Activated T-helper 1 cell treated with anti-CD3 and anti-CD28 coated beads, Interleukin-2, amount 50 U/mL, for 16 hours (primary cell): ENCODE data around the gene ARF6.
A peak's percentile ranks its signal among the peaks of the same experiment; 100 is the strongest.
"Not testable (repeated sequence)": the region's sequence is repeated elsewhere in the genome, so short reads cannot be mapped to it uniquely, and the experiment has no call there.

Source experiments
- DNase-seq, 2 donors: peaks; one replicate each; pipeline ENCODE4 v3.0.0-alpha.2; 2020; ENCODE audit warnings: low read depth in 1 of 2, low spot score in 1 of 2

ARF6 gene

DNA sequence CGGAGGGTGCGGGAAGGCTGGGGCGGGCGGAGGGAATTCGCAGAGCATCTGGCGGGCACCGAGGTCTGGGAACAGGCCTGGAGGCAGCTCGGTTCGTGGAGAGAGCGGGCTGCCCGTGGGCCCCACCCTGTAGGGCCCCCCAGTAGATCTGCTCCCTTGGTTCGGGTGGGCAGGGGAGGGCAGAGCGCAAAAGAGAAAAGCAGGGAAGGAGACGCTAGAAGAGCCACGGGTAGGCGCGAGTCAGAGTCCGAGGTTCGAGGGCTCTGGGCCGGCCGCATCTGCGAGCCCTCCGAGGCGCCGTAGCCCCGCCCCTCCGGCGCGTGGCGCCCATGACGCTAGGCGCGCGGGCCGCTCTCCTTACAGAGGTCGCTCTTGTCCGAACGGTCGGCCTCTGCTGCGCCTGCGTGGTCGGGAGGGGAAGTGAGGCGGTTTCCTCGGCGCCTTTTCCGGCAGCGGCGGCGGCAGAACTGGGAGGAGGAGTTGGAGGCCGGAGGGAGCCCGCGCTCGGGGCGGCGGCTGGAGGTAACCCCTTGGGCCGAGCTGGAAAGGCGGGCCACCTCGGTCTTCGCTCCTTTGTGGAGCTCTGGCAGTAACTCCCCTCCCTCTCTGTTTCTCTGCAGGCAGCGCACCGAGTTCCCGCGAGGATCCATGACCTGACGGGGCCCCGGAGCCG lies at the start of gene ARF6:
Gene ARF6 (plus strand): TSS at position 447 of the 673 bp plus-strand sequence. CDS start 655 bp downstream, outside the sequence.
- peak; percentile 91 to 93 for DNase-seq

DNA sequence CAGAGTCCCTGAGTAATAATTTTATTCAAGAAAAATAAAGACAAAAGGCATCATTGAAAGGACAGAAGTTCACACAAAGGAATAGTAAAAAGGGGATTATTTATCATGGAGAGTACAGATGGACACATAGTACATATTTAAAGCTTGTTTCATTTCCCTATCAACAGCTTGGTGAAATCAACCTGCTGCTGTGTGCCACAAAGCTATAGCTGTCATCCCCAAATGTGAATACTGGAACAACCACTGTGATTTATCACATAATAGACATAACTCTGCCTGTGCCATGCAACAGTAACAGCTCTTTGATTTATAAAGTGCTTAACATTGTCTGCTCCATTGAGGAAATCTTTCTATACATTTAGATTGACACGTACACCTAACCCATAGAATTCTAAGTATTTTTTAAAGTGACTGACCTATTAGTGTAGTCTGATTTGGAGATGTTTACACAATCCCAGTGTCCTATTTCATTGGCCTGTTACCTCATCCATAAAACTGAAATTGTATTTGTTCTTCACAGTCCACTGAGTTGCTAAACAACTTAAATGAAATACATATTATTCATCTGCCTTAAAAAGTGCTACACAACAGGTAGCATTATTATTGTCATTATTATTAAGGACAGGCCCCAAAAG lies 43.6 kb upstream of the ARF6 start:
- DNase-seq = no peak

DNA sequence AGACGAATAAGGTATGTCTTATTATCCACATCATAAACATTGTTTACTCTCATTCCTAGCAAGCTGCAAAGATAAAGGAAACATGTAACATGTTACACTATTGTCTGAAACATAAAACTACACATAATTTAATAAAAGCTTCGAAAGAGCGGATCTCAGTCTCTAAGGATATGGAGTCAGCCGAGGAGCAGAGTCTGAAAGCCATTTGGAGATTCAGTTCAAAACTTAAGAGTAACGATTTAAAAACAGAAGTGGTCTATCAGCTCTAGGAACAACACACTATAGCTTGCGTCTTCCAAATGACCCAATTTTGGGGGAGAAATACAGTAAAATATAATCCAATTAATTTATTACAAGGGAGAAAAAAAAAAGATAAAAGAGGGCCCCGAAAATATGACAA lies 41.1 kb upstream of the ARF6 start:
- no peak for DNase-seq

DNA sequence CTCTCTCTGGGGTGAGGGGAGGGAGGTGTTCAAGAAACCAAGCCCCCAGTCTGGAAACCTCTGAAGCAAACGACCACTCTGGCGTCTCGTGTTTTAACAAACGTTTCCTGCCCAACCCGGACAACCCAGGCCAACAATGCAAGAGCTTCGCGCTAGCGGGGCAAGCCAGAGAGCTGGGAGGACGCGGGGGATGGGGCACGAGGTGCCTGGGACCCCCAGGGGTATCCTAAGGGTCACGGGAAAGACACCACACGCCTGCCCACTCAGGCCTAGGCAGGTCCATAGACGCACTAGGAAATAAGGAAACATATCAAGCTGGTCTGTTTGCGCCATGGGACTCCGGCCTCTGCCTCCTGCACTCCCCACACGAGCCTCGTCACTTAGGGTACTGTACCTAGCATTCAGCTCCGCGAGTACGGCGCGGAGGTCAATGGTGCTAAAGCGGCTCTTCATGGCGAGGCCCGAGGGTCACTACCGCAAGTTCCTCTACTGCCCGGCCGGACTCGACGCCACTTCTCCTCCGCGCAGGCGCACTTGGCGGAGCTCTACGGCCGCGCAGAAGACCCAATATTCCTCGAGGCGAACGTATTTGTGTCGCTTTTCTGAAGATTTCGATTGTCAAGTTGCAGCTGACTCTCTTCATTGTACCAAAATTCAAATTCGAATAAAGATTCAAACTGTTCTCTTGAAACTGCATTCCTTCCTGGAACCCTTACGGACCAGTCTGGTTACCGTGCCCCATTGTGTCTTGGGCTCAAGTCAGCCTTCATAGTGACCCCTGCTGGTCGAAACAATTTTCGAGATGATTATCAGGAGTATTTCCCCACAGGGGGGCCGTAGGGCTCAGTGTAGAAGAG lies 40.4 kb upstream of the ARF6 start, which contains the start of gene NEMF:
Gene NEMF (minus strand): TSS at position 488 of the 857 bp plus-strand sequence. CDS start 35 bp downstream, at position 453.
- DNase-seq = peak; percentile 51 to 59

DNA sequence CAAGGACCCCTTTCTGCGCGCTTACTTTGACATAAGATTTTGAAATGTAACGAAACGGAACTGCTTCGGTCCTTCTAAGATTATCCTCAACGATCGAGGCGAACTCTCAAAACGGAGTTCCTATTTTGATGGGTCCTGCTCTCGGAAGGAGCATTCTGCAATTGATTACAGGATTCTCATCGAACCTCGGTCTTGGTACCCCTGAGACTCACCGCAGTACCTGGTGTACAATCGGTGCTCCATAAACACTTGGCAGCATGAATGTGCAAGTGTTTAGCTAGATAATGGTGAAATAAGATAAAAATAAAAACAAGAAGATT lies 39.8 kb upstream of the ARF6 start:
- no peak for DNase-seq

DNA sequence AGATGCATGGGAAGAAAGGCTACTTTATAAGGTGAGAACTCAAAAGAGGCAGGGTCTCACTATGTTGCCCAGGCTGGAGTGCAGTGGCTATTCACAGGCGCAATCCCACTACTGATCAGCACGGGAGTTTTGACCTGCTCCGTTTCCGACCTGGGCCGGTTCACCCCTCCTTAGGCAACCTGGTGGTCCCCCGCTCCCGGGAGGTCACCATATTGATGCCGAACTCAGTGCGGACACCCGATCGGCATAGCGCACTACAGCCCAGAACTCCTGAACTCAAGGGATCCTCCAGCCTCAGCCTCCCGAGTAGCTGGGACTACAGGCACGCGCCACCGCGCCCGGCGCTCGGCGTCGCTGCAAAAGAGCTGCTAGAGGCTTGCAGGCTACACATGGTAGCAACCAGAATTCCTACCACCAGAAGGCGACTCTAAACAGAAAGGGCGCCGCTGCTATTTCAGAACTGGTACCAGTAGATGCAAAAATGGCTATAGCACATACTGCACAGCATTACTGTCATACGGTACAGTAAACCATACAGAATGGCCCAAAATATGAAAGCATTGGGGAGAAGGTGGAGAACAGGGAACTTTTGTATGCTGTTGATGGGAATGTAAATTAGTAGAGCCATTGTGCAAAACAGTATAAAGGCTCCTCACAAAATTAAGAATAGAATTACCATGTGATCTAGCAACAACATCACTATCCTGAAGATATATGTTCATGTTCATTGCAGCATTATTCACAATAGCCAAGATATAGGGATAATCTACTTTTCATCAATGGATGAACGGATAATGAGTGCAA lies 39.1 kb upstream of the ARF6 start:
- DNase-seq = peak; percentile 37 to 52

DNA sequence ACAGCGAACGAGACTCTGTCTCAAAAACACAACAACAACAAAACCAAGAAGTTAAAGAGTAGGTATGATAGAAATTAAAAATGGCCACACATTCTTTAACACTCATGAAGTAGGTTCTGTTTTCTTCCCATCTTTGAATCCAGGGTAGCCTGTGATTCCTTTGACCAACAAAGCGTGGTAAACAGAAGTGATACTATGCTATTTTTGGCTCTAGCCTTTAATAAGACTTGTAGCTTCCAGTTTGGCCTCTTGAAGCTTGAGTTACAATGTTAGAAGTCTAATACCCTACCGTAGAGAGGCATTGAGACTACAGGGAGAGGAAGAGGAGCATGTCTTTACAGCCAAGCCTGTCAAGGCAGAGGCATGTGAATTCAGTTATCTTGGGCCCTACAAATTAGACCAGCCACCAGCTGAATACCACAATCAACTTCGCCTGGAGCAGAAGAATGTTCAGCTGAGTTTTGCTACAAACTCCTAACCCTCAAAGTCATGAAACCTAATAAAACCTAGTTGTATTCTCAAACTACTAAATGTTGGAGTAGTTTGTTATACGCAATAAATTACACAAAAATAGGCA lies 35.4 kb upstream of the ARF6 start:
- DNase-seq = no peak

DNA sequence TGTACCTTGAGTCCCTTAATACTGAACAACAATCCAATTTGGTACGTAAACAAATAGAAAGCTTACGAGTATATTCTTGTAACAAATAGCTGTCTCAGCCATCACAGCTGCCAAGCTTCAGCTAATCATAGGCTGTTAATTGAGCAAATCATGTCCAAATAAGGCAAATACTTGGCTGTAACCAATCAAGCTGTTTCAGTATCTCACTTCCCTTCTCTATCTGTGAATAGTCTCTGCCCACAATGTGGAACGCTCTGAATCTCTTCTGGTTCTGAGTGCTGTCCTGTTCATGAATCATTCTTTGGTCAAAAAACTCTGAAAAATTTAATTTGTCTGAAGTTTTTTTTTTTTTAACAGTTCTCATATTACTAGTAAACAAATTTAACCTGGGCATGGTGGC lies 34.5 kb upstream of the ARF6 start:
- no peak for DNase-seq

DNA sequence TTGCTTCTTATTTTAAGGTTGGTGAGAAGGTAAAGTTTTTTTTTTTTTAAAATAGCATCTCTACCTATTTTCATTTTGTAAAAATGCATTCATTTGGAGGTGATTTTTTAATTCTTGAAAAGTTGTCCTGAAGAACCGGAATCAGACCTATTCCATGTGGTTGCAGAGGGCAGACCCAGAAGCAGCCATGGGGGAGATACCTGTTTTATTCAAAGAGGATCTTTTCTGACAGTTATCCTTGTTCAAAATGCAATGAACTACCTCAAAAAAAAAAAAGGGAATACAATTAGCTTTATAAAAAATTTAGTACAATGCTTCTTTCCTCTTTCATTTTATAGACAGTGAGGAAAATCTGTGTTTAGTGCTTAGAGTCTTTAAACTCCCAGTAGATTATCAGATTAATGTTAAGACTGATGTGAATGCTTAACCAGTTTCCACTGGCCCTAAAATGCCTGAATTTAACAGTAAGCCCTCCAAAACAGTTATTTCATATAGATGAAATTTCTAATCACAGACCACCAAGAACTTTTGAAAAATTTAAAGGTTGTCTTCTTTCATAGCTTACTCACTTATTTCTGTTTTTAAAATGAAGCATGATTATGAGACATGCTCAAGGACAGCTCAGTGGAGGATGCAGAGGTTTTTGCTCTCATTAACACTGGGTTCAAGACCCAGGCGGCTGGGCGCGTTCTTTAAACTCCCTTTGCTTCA lies 31.7 kb upstream of the ARF6 start:
- DNase-seq = no peak

DNA sequence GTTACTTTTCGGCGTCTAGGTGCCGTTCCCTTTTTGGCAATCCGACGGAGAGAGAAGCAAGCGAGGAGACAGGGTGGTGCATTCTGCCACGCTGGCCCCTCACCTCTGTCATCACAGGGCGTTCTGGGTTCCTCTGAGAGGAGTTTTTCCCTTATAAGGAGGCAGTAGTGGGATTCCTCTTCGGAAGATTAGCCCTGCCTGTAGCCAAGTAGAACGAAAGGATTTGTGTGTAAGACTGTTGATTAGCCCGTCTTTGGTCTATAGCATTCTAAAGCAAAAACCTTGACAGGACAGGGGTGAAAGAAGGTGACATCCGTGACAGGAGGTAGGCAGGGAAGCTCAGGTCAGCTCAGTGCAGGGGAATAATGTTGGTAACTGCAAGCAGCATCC lies 31.2 kb upstream of the ARF6 start:
- DNase-seq = peak; percentile 28 to 38

DNA sequence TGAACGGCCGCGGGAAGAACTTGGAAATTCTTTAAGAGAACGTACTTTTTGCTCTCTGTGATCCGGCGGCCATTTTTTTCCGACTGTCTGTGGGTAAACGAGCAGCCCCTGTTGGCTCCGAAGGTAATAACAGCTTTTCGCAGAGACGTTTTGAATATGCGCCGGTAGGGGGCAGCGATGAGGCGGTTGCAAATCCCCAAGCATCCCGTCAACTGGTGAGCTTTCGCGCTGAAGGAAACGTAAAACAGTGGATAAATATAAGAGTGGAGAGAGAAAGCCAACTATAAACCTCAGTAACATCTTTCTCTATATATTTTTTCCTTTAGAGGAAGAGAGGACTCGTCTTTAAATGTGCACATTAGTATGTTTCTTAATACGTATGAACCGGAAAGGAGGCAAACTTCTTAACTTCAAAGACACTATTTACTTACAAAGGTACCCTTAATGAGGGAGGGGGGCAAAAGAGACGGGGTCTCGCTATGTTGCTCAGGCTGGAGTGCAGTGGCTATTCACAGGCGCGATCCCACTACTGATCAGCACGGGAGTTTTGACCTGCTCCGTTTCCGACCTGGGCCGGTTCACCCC lies 30.7 kb upstream of the ARF6 start:
- DNase-seq = peak; percentile 73 to 80

DNA sequence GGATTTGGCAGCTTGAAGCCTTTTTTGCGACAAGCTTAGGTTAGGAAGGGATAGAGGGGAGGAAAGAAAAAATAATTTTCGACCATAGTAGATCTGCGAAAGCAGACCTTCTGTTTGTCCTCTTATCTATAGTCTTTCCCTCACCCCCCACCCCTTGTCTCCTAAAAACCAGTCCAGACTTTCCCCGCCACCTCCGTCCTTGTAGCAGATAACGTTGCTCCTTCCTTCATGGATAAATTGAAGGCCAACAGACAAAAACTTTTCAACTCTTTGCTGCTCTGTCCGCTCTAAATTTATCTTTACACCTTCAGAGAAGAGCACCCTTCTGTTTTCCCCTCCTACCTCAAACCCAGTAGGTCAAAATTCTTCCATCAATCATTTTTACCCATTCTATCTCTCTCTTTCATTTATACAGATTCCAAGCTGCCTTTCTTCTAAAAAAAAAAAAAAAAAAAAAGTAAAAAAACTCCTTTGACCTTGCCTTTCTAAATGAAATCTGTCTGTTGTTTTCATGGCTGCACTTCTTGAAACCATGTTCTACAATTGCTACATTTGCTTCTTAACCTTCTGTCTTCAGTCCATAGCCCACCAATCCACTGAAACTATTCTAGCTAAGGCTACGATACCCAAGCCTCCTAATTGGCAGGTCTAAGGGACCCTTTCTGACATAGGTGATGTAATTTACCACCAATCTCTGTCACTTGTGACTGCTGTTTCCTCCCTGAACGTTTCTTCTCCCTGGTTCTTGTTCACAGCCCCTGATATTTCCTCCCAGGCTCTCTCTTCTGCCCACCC lies 29.2 kb upstream of the ARF6 start:
- no peak for DNase-seq

DNA sequence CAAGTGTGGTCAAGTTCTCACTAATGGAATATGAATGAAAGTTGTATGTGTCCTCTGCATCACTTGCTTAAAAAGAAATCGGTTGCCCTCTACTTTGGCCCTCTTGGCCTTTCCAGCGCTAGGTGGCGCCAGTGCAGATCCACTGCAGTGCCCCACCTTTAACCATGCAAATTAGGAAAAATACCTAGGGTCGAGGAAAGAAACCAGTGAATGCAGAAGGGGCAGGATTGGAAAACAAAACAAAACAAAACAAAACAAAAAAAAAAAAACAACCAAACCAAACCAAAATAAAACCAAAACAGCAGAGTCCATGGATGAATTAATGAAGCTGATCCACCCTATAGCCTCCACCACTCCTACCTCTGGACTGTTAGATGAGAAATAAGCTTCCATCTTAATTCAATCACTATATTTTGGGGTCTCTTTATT lies 27.4 kb upstream of the ARF6 start:
- DNase-seq = peak; percentile 67 to 74

DNA sequence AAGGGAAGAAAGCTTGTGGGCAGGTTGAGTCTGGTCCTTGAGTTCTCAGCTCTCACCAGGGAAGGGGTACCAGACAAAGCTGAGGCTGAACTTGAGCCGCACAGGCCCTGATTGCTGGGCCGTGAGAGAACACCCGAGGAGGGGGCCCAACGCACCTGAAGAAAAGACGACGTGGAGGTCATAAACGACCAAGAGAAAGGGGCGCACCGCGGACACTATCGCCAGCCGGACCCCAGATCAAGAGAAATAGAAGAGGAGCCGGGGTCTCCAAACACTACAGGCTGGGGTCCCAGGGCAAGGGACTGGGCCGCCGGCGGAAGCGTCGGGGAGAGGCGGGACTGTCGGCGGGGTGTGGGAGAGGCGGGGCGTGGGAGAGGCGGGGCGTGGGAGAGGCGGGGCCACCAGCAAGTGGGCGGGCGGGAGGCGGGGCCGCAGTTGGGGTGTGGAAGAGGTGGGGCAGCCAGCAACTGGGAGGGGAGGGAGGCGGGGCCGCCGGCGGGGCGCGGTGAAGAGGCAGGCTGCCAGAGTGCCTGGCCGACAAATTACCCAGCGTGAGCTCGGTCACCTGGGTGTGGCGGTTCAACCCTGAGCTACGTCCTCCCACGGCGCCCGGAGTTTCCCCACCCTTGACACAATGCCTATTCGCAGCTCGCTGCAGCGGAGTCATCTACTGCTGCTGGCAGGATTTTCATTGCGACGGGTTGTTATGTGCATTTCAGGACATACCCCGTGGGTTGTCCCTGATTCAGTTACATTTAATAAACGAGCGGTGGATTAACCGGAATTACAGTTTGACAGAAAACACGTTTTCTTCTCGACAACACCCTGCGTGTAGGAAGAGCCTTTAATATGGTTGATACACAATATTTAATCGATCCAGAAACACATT lies 24.8 kb upstream of the ARF6 start:
- DNase-seq = peak; percentile 97 to 98

DNA sequence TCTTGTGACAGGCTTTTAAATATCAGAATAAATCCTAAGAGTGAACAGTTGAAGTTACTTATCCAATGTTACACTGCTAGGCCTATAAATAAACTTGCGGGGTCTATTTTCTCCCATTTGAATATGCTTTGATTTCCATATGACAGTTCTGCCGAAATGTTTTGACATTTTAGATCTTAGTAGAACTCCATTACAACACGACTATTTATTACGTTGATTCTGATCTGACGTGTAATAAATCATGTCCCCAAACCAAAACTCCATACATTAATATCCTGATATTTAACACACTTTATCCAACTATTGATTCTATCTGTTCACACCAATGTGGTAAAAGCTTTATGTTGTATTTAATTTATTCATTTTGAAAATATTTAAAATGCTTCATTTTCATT lies 24.2 kb upstream of the ARF6 start:
- DNase-seq = no peak

DNA sequence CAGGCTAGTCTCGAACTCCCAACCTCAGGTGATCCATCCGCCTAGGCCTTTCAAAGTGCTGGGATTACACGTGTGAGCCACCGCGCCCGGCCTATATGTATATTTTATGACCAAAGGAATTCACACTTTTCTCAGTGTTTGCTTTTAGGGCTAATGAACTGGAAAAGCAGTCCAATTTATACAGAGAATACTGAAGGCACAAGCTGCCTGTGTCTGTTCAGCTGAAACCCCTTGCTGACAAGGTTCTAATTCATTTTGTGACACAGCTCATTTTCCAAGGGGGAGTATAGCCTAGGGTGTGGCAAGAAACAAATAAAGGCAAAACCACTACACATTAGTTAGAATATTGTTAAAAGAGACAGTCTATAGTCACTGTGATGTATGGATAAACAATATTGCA lies 22.0 kb upstream of the ARF6 start:
- DNase-seq = no peak

DNA sequence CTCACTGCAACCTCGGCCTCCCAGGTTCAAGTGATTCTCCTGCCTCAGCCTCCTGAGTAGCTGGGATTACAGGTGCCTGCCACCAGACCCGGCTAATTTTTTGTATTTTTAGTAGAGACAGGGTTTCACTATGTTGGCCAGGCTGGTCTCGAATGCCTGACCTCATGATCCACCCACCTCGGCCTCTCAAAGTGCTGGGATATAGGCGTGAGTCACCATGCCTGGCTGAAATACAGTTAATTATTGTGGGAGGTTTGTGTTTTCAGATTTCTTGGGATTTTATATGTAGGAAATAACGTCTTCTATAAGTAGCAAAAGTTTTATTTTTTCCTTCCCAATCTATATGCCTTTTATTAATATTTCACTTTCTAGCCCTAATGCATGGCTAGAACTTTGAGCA lies 19.3 kb upstream of the ARF6 start:
- DNase-seq = not testable (repeated sequence)

DNA sequence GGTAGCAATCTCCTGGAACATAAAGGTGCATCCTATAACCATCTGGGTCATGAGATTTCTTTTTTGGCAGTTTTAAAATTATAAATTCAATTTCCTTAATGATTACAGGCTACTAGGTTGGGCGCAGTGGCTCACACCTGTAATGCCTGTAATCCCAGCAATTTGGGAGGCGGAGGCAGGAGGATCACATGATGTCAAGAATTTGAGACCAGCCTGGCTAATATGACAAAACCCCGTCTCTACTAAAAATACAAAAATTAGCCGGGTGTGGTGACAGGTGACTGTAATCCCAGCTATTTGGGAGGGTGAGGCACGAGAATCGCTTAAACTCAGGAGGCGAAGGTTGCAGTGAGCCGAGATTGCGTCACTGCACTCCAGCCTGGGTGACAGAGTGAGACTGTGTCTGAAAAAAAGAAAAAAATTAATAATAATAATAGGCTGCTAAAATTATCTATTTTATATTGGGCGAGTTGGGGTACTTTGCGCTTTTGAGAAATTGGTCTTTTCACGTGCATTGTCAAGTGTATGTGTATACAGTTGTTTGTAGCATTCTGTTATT lies 17.2 kb upstream of the ARF6 start:
- DNase-seq = no peak
